Measurements from ENCODE around the gene PPARGC1A. TPM values are rescaled to one million over a fixed set of nuclear protein-coding genes. Genes with fewer than 3 reads are reported as not detected.

PPARGC1A gene
- total RNA-seq, 1 donor from 2014 or later = 82.8 TPM

GRCh38 chr4:23814996-23815660 is 74.7 kb downstream of the PPARGC1A start:
- intact Hi-C loops (cut with DNase I) = no loop called here
- DNase-seq = no peak
- ATAC-seq (ENCODE audit: poor library complexity) = no peak

- no peak for ATAC-seq (ENCODE audit: poor library complexity)
Observed at GRCh38 chr4:23814587-23814986, 75.3 kb downstream of the PPARGC1A start.

GRCh38 chr4:23811161-23811560 is 78.7 kb downstream of the PPARGC1A start:
- DNase-seq (no peak), ATAC-seq (ENCODE audit: poor library complexity) (no peak)
- intact Hi-C loops (cut with DNase I) = no loop called here

More at GRCh38 chr4:23814587-23814986, 75.3 kb downstream of the PPARGC1A start:
- intact Hi-C loops (cut with DNase I) = no loop called here
- DNase-seq = no peak

- DNase-seq (no peak), ATAC-seq (ENCODE audit: poor library complexity) (peak; percentile 34)
- intact Hi-C loops (cut with DNase I) = no loop called here
Observed at GRCh38 chr4:23805450-23805851, 84.4 kb downstream of the PPARGC1A start.

- DNase-seq = peak; percentile 64
- intact Hi-C loops (cut with DNase I) = no loop called here
- peak; percentile 78 for ATAC-seq (ENCODE audit: poor library complexity)
Observed at GRCh38 chr4:23789762-23790161, 100.1 kb downstream of the PPARGC1A start.

GRCh38 chr4:23788460-23788859 is 101.4 kb downstream of the PPARGC1A start:
- intact Hi-C loops (cut with DNase I) = no loop called here
- DNase-seq = no peak
- ATAC-seq (ENCODE audit: poor library complexity) = peak; percentile 23

GRCh38 chr4:23788027-23788426 is 101.8 kb downstream of the PPARGC1A start:
- intact Hi-C loops (cut with DNase I) = no loop called here
- ATAC-seq (ENCODE audit: poor library complexity) (no peak), DNase-seq (no peak)

- ATAC-seq (ENCODE audit: poor library complexity) (no peak), DNase-seq (no peak)
- intact Hi-C loops (cut with DNase I) = no loop called here
Observed at GRCh38 chr4:23782778-23783437, 106.9 kb downstream of the PPARGC1A start.

GRCh38 chr4:23779839-23780238 is 110.0 kb downstream of the PPARGC1A start:
- intact Hi-C loops (cut with DNase I) = no loop called here
- no peak for ATAC-seq (ENCODE audit: poor library complexity)

GRCh38 chr4:23779422-23779821 is 110.4 kb downstream of the PPARGC1A start:
- DNase-seq = no peak
- no peak for ATAC-seq (ENCODE audit: poor library complexity)
- intact Hi-C loops (cut with DNase I) = no loop called here

More at GRCh38 chr4:23779839-23780238, 110.0 kb downstream of the PPARGC1A start:
- no peak for DNase-seq

- no peak for DNase-seq
- intact Hi-C loops (cut with DNase I) = no loop called here
- no peak for ATAC-seq (ENCODE audit: poor library complexity)
Observed at GRCh38 chr4:23775694-23776093, 114.2 kb downstream of the PPARGC1A start.

- DNase-seq (no peak), ATAC-seq (ENCODE audit: poor library complexity) (no peak)
- intact Hi-C loops (cut with DNase I) = no loop called here
Observed at GRCh38 chr4:23774909-23775308, 114.9 kb downstream of the PPARGC1A start.

GRCh38 chr4:23773884-23774636 is 115.8 kb downstream of the PPARGC1A start:
- intact Hi-C loops (cut with DNase I) = no loop called here
- no peak for DNase-seq
- no peak for ATAC-seq (ENCODE audit: poor library complexity)

GRCh38 chr4:23770011-23770410 is 119.8 kb downstream of the PPARGC1A start:
- DNase-seq = no peak
- intact Hi-C loops (cut with DNase I) = no loop called here
- no peak for ATAC-seq (ENCODE audit: poor library complexity)

GRCh38 chr4:23769406-23769805 is 120.4 kb downstream of the PPARGC1A start:
- DNase-seq (no peak), ATAC-seq (ENCODE audit: poor library complexity) (no peak)
- intact Hi-C loops (cut with DNase I) = no loop called here

- ATAC-seq (ENCODE audit: poor library complexity) (no peak), DNase-seq (no peak)
- intact Hi-C loops (cut with DNase I) = no loop called here
Observed at GRCh38 chr4:23768541-23768940, 121.3 kb downstream of the PPARGC1A start.

GRCh38 chr4:23766344-23766743 is 123.5 kb downstream of the PPARGC1A start:
- DNase-seq = no peak
- ATAC-seq (ENCODE audit: poor library complexity) = no peak
- intact Hi-C loops (cut with DNase I) = no loop called here

GRCh38 chr4:23763559-23763958 is 126.3 kb downstream of the PPARGC1A start:
- intact Hi-C loops (cut with DNase I) = no loop called here
- no peak for DNase-seq
- no peak for ATAC-seq (ENCODE audit: poor library complexity)

- intact Hi-C loops (cut with DNase I) = no loop called here
- no peak for DNase-seq
- no peak for ATAC-seq (ENCODE audit: poor library complexity)
Observed at GRCh38 chr4:23762551-23762950, 127.3 kb downstream of the PPARGC1A start.

- DNase-seq (no peak), ATAC-seq (ENCODE audit: poor library complexity) (peak; percentile 36)
- intact Hi-C loops (cut with DNase I) = no loop called here
Observed at GRCh38 chr4:23759066-23759465, 130.8 kb downstream of the PPARGC1A start.
